HEK293T (cell line): Measurements from ENCODE around the gene SFN.

ENCODE experiments used
- BHLHE40 ChIP-seq: fragments of 450-650 bp; IDR thresholded peaks from 2 replicates; pipeline ENCODE4 v1.6.1; 2016; ENCODE audit warnings: mild to moderate bottlenecking, moderate library complexity, borderline replicate concordance
- ELF4 ChIP-seq: fragments of 450-650 bp; IDR thresholded peaks from 2 replicates; pipeline ENCODE4 v1.6.1; 2017; ENCODE audit warnings: antibody characterized with exemption

DNA sequence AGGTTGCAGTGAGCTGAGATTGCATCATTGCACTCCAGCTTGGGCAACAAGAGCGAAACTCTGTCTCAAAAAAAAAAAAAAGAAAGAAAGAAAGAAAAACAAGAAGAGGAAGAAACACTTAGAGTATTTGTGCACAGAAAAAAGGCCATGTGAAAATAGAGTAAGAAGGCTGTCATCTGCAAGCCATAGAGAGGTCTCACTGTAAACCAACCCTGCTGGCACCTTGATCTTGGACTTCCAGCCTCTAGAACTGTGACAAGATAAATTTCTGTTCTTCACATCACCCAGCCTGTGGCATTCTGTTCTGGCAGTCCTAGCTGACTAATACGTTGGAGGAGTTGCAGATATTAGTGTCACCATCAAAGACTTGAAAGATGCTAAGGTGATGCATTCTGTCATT, 48.6 kb upstream of the SFN start:
- TF ChIP-seq ELF4 (no peak), BHLHE40 (no peak)
